Measurements from ENCODE around the gene CSRP1. TPM values are rescaled to one million over a fixed set of nuclear protein-coding genes. Genes with fewer than 3 reads are reported as not detected.
A peak's percentile ranks its signal among the peaks of the same experiment; 100 is the strongest.

The CSRP1 gene
- total RNA-seq, 2 donors from 2014 or later: 16.1 to 17.7 TPM

DNA sequence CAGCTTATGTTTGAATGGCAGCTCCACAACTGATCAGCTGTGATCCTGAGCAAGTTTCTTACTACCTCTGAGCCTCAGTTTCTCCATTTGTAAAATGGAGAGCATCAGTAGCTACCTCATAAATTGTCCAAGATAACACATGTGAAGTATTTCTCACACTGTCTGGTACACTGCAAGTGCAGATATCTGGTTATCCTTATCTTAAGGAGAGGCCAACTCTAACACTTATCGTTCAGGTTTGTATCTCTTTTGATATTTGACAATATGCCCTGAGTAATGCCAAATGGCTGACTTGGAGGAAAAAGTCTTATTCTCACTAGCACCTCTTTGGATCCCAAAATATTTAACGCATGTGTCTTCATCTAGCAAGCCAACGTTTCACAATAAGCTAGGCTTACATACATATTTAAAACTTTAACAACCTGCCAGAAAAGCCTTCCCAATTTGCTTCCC is 2.7 kb downstream of the CSRP1 start:
- Histone ChIP-seq H3K9ac (ENCODE audit: extremely low read depth, low read length, poor library complexity, severe bottlenecking) (no peak overlapping the region), H3K27ac (ENCODE audit: low read depth, low read length) (peak overlapping the region; percentile 86), H3K4me3 (ENCODE audit: low read length) (no peak overlapping the region), H3K9me3 (ENCODE audit: control insufficient read depth, low read length) (no peaks in the 10 kb centered on the region), H3K4me1 (ENCODE audit: control insufficient read depth, insufficient read depth, low read length) (peaks cover 18% of the 10 kb centered on the region), H3K36me3 (ENCODE audit: control insufficient read depth, insufficient read depth, low read length) (no peaks in the 10 kb centered on the region), H3K27me3 (ENCODE audit: control insufficient read depth, insufficient read depth, low read length, poor library complexity, severe bottlenecking) (no peaks in the 10 kb centered on the region)
- peaks cover 45% of the 10 kb centered on the region for H3K4me1 Mint-ChIP-seq
- no peak overlapping the region for H3K4me3 Mint-ChIP-seq
- 91 to 95% methylated on average over 2 to 3 of the region's 3 CpGs for WGBS, 2 experiments (ENCODE audit: insufficient coverage in 1 of 2, insufficient read length in 1 of 2)
- peaks cover 36% of the 10 kb centered on the region for H3K27me3 Mint-ChIP-seq (ENCODE audit: insufficient read depth)
- no peak for DNase-seq
- no peaks in the 10 kb centered on the region for H3K9me3 Mint-ChIP-seq
- TF ChIP-seq, protein P1, sequence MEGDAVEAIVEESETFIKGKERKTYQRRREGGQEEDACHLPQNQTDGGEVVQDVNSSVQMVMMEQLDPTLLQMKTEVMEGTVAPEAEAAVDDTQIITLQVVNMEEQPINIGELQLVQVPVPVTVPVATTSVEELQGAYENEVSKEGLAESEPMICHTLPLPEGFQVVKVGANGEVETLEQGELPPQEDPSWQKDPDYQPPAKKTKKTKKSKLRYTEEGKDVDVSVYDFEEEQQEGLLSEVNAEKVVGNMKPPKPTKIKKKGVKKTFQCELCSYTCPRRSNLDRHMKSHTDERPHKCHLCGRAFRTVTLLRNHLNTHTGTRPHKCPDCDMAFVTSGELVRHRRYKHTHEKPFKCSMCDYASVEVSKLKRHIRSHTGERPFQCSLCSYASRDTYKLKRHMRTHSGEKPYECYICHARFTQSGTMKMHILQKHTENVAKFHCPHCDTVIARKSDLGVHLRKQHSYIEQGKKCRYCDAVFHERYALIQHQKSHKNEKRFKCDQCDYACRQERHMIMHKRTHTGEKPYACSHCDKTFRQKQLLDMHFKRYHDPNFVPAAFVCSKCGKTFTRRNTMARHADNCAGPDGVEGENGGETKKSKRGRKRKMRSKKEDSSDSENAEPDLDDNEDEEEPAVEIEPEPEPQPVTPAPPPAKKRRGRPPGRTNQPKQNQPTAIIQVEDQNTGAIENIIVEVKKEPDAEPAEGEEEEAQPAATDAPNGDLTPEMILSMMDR (conservative IDR thresholded peaks at IDR 0.05): no peak
- H3K36me3 Mint-ChIP-seq (ENCODE audit: low read depth): no peaks in the 10 kb centered on the region
- H3K27ac Mint-ChIP-seq: peak overlapping the region; percentile 85

GRCh38 chr1:201503397-201504176 is 3.3 kb downstream of the CSRP1 start:
- Mint-ChIP-seq H3K4me1 (peaks cover 45% of the 10 kb centered on the region), H3K9me3 (no peaks in the 10 kb centered on the region), H3K27me3 (ENCODE audit: insufficient read depth) (peaks cover 30% of the 10 kb centered on the region), H3K4me3 (no peak overlapping the region), H3K36me3 (ENCODE audit: low read depth) (no peaks in the 10 kb centered on the region), H3K27ac (peak overlapping the region; percentile 85)
- Histone ChIP-seq H3K9ac (ENCODE audit: extremely low read depth, low read length, poor library complexity, severe bottlenecking) (no peak overlapping the region), H3K9me3 (ENCODE audit: control insufficient read depth, low read length) (no peaks in the 10 kb centered on the region), H3K36me3 (ENCODE audit: control insufficient read depth, insufficient read depth, low read length) (no peaks in the 10 kb centered on the region), H3K4me1 (ENCODE audit: control insufficient read depth, insufficient read depth, low read length) (peaks cover 18% of the 10 kb centered on the region), H3K4me3 (ENCODE audit: low read length) (no peak overlapping the region), H3K27me3 (ENCODE audit: control insufficient read depth, insufficient read depth, low read length, poor library complexity, severe bottlenecking) (no peaks in the 10 kb centered on the region), H3K27ac (ENCODE audit: low read depth, low read length) (peak overlapping the region; percentile 86)
- 32 to 38% methylated on average over 10 to 13 of the region's 13 CpGs for whole genome bisulfite sequencing, 2 experiments (ENCODE audit: insufficient coverage in 1 of 2, insufficient read length in 1 of 2)
- TF ChIP-seq, protein P1 (conservative IDR thresholded peaks at IDR 0.05): no peak
- DNase-seq: peak; percentile 82

- TF ChIP-seq, protein P1 (conservative IDR thresholded peaks at IDR 0.05): no peak
- no peaks in the 10 kb centered on the region for H3K36me3 ChIP-seq (ENCODE audit: control insufficient read depth, insufficient read depth, low read length)
- Mint-ChIP-seq H3K36me3 (ENCODE audit: low read depth) (no peaks in the 10 kb centered on the region), H3K27ac (no peak overlapping the region), H3K4me3 (no peak overlapping the region), H3K27me3 (ENCODE audit: insufficient read depth) (peaks cover 19% of the 10 kb centered on the region), H3K9me3 (no peaks in the 10 kb centered on the region), H3K4me1 (peaks cover 45% of the 10 kb centered on the region)
- no peak overlapping the region for H3K9ac ChIP-seq (ENCODE audit: extremely low read depth, low read length, poor library complexity, severe bottlenecking)
- H3K27ac ChIP-seq (ENCODE audit: low read depth, low read length): no peak overlapping the region
- H3K27me3 ChIP-seq (ENCODE audit: control insufficient read depth, insufficient read depth, low read length, poor library complexity, severe bottlenecking): no peaks in the 10 kb centered on the region
- DNase-seq: no peak
- H3K4me3 ChIP-seq (ENCODE audit: low read length): no peak overlapping the region
- peaks cover 18% of the 10 kb centered on the region for H3K4me1 ChIP-seq (ENCODE audit: control insufficient read depth, insufficient read depth, low read length)
- 80 to 88% methylated on average over 2 to 3 of the region's 3 CpGs for WGBS, 2 experiments (ENCODE audit: insufficient coverage in 1 of 2, insufficient read length in 1 of 2)
- no peaks in the 10 kb centered on the region for H3K9me3 ChIP-seq (ENCODE audit: control insufficient read depth, low read length)
Measured at GRCh38 chr1:201502511-201502857, 4.4 kb downstream of the CSRP1 start.
